GM21423 (cell line): Measurements from ENCODE around the gene MPO.
A peak's percentile ranks its signal among the peaks of the same experiment; 100 is the strongest.

Source experiments
- ATAC-seq: cut with Tn5 transposase; IDR thresholded peaks from one replicate; pipeline ENCODE4 v1.9.1; 2021; ENCODE audit warnings: mild to moderate bottlenecking, moderate library complexity; ENCODE audit not compliant: unreplicated experiment

MPO gene

GRCh38 chr17:58319173-58320162, 38.7 kb upstream of the MPO start:
- ATAC-seq = no peak

- no peak for ATAC-seq
Observed at GRCh38 chr17:58318627-58319172, 38.0 kb upstream of the MPO start.

GRCh38 chr17:58318065-58318481, 37.3 kb upstream of the MPO start:
- no peak for ATAC-seq

- peak; percentile 77 for ATAC-seq
Observed at GRCh38 chr17:58317421-58318064, 36.8 kb upstream of the MPO start.

GRCh38 chr17:58316260-58316960, 35.7 kb upstream of the MPO start:
- ATAC-seq = no peak

GRCh38 chr17:58315750-58316149, 35.0 kb upstream of the MPO start:
- ATAC-seq = no peak

GRCh38 chr17:58315281-58315711, 34.6 kb upstream of the MPO start:
- no peak for ATAC-seq

GRCh38 chr17:58314706-58315015, 33.9 kb upstream of the MPO start:
- ATAC-seq = no peak

- ATAC-seq = no peak
Observed at GRCh38 chr17:58313815-58314705, 33.3 kb upstream of the MPO start.

- no peak for ATAC-seq
Observed at GRCh38 chr17:58312829-58313228, 32.1 kb upstream of the MPO start.

- no peak for ATAC-seq
Observed at GRCh38 chr17:58312021-58312630, 31.4 kb upstream of the MPO start.

GRCh38 chr17:58311429-58311894, 30.7 kb upstream of the MPO start:
- no peak for ATAC-seq

- no peak for ATAC-seq
Observed at GRCh38 chr17:58310511-58311428, 30.0 kb upstream of the MPO start.

GRCh38 chr17:58309918-58310259, 29.2 kb upstream of the MPO start:
- ATAC-seq = no peak

GRCh38 chr17:58308985-58309917, 28.5 kb upstream of the MPO start:
- ATAC-seq = no peak

GRCh38 chr17:58308173-58308984, 27.6 kb upstream of the MPO start:
- no peak for ATAC-seq
